ENCODE data around the gene PLA2G3.

Gene PLA2G3

DNA sequence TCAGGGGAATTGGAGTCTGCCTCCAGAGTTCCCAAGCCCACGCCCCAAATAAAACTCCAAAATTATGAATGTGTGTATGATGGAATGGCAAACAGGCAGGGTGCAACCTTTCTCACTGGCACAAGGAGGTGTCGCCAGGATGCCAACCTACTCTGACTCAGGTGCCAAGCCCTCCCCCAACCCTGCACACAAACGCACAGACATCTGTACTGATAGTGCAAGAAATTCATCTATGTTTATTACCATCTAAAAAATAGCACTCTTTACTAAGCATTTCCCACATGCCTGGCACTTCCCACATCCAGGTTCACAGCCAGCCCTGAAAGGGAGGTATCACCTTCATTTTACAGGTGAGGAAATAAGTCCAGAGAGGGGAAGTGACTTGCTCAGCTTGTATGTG, 1.2 kb downstream of the PLA2G3 start:
- TF ChIP-seq, protein P1, sequence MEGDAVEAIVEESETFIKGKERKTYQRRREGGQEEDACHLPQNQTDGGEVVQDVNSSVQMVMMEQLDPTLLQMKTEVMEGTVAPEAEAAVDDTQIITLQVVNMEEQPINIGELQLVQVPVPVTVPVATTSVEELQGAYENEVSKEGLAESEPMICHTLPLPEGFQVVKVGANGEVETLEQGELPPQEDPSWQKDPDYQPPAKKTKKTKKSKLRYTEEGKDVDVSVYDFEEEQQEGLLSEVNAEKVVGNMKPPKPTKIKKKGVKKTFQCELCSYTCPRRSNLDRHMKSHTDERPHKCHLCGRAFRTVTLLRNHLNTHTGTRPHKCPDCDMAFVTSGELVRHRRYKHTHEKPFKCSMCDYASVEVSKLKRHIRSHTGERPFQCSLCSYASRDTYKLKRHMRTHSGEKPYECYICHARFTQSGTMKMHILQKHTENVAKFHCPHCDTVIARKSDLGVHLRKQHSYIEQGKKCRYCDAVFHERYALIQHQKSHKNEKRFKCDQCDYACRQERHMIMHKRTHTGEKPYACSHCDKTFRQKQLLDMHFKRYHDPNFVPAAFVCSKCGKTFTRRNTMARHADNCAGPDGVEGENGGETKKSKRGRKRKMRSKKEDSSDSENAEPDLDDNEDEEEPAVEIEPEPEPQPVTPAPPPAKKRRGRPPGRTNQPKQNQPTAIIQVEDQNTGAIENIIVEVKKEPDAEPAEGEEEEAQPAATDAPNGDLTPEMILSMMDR (IDR thresholded peaks at IDR 0.05; ENCODE audit: borderline replicate concordance, insufficient read depth, low read depth, low read length): no peak
- no peak overlapping the region for H3K4me3 ChIP-seq (ENCODE audit: low read depth, low read length)

DNA sequence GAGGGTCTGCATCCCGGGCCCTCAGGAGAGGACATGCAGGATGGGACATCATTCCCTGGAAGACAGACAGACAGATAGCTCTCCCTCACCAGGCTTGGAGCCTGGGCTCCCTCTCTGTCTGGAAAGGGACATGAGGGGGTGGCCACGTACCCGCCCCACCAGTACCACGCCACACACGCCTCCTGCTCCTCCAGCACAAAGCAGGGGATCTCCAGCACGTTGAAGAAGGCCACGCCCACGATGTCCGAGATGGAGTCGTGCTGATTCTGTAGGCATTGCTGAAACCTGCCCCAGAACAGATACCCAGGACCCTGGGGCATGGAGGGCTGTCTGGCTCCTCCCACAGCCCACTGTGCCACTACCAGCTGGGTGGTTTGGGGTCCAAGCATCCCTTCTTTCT, 2.2 kb downstream of the PLA2G3 start:
- TF ChIP-seq, protein P1 (IDR thresholded peaks at IDR 0.05; ENCODE audit: borderline replicate concordance, insufficient read depth, low read depth, low read length): no peak
- no peak overlapping the region for H3K4me3 ChIP-seq (ENCODE audit: low read depth, low read length)

GRCh38 chr22:31137721-31138120, 2.6 kb downstream of the PLA2G3 start:
- TF ChIP-seq, protein P1 (IDR thresholded peaks at IDR 0.05; ENCODE audit: borderline replicate concordance, insufficient read depth, low read depth, low read length): no peak
- no peak overlapping the region for H3K4me3 ChIP-seq (ENCODE audit: low read depth, low read length)

GRCh38 chr22:31136711-31137110, 3.6 kb downstream of the PLA2G3 start:
- H3K4me3 ChIP-seq (ENCODE audit: low read depth, low read length): no peak overlapping the region
- TF ChIP-seq, protein P1 (IDR thresholded peaks at IDR 0.05; ENCODE audit: borderline replicate concordance, insufficient read depth, low read depth, low read length): no peak

- TF ChIP-seq, protein P1 (IDR thresholded peaks at IDR 0.05; ENCODE audit: borderline replicate concordance, insufficient read depth, low read depth, low read length): no peak
- no peak overlapping the region for H3K4me3 ChIP-seq (ENCODE audit: low read depth, low read length)
Measured at GRCh38 chr22:31136155-31136554, 4.2 kb downstream of the PLA2G3 start.

GRCh38 chr22:31135706-31136105, 4.6 kb downstream of the PLA2G3 start:
- H3K4me3 ChIP-seq (ENCODE audit: low read depth, low read length): no peak overlapping the region
- TF ChIP-seq, protein P1 (IDR thresholded peaks at IDR 0.05; ENCODE audit: borderline replicate concordance, insufficient read depth, low read depth, low read length): no peak

DNA sequence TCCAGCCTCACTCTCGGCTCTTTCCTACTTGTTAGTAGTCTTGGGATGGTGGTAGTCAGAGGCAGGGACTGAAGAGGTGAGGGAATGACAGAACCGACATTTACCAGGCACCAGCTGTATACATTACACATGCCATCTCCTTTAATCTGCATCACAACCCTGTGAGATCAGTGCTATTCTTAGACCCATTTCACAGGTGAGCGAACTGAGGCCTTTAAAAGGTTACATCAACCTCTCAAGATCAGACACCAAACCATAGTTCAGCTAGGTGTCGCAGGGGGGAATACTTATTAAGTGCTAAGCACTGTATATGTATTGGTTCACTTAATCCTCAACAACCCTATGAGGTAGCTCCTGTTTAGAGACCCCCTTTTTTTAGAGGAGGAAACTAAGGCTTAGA, 5.6 kb downstream of the PLA2G3 start:
- TF ChIP-seq, protein P1 (IDR thresholded peaks at IDR 0.05; ENCODE audit: borderline replicate concordance, insufficient read depth, low read depth, low read length): no peak

More for the DNA sequence above, 5.6 kb downstream of the PLA2G3 start:
- no peak overlapping the region for H3K4me3 ChIP-seq (ENCODE audit: low read depth, low read length)

Data from GM12875 (cell line).